ENCODE data around the gene PRICKLE2. TPM values are rescaled to one million over a fixed set of nuclear protein-coding genes. Genes with fewer than 3 reads are reported as not detected.

Gene PRICKLE2
- total RNA-seq, 1 donor from 2014 or later, result 84.4 TPM

- Mint-ChIP-seq H3K4me1 (ENCODE audit: low read depth, unreplicated experiment) (peaks cover 67% of the 10 kb centered on the region), H3K9me3 (ENCODE audit: unreplicated experiment) (no peaks in the 10 kb centered on the region), H3K27ac (ENCODE audit: unreplicated experiment) (peak overlapping the region; percentile 82)
These were observed 10.8 kb downstream of the PRICKLE2 start for GRCh38 chr3:64214381-64215018.

DNA sequence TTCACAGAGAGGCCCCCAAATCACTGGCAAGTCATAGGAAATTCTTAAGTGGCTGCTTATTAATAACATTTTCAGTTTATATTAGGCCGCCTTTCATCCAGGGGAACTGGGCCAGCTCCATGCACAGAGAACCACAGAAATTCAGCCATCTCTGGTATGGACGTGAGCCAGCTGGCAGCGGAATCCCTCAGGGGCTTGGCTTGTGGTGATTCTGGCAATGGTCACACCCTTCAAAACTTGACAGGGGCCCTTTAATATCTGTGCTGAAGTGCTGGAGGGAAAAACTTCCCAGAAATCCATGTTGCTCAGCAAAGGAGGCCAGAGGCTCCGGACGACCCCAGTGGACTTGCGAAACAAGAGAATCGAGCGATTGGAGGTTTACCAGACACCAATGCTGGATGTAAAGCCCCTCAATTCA, 11.3 kb downstream of the PRICKLE2 start:
- no peak overlapping the region for H3K4me3 Mint-ChIP-seq (ENCODE audit: unreplicated experiment)
- H3K36me3 ChIP-seq (ENCODE audit: insufficient read depth, low read length), result no peaks in the 10 kb centered on the region
- H3K27ac Mint-ChIP-seq (ENCODE audit: unreplicated experiment), result peak overlapping the region; percentile 82
- peaks cover 62% of the 10 kb centered on the region for H3K4me1 Mint-ChIP-seq (ENCODE audit: low read depth, unreplicated experiment)
- no peaks in the 10 kb centered on the region for H3K27me3 Mint-ChIP-seq (ENCODE audit: low read depth, unreplicated experiment)
- H3K4me2 ChIP-seq (ENCODE audit: low read length), result peak overlapping the region; percentile 83
- DNase-seq (ENCODE audit: low read depth) (peak; percentile 92), FAIRE-seq (no peak)
- peak overlapping the region; percentile 18 for H3K4me3 ChIP-seq (ENCODE audit: insufficient read depth, low read depth, low read length)
- no peak overlapping the region for H2AFZ ChIP-seq (ENCODE audit: low read depth, low read length)
- peak overlapping the region; percentile 74 for H3K9ac ChIP-seq (ENCODE audit: low read length)
- H3K9me3 ChIP-seq (ENCODE audit: insufficient read depth, low read depth, low read length), result no peaks in the 10 kb centered on the region
- TF ChIP-seq CTCF (IDR thresholded peaks at IDR 0.05; ENCODE audit: insufficient read depth, low read depth, low read length) (no peak), EZH2 (IDR thresholded peaks at IDR 0.05; ENCODE audit: insufficient read depth, low read length) (no peak)
- no peaks in the 10 kb centered on the region for H3K27me3 ChIP-seq (ENCODE audit: insufficient read depth, low read length)
- no peaks in the 10 kb centered on the region for H3K9me3 Mint-ChIP-seq (ENCODE audit: unreplicated experiment)
- peaks cover 5% of the 10 kb centered on the region for H3K36me3 Mint-ChIP-seq (ENCODE audit: low read depth, unreplicated experiment)
- peaks cover 39% of the 10 kb centered on the region for H3K4me1 ChIP-seq (ENCODE audit: insufficient read depth, low read length)
- H4K20me1 ChIP-seq (ENCODE audit: insufficient read depth, low read length), result peaks cover 87% of the 10 kb centered on the region
- peak overlapping the region; percentile 58 for H3K27ac ChIP-seq (ENCODE audit: low read depth, low read length)
- H3K79me2 ChIP-seq (ENCODE audit: insufficient read depth, low read length), result peaks cover 98% of the 10 kb centered on the region

More at GRCh38 chr3:64214381-64215018, 10.8 kb downstream of the PRICKLE2 start:
- H3K4me2 ChIP-seq (ENCODE audit: low read length), result peak overlapping the region; percentile 83
- Mint-ChIP-seq H3K4me3 (ENCODE audit: unreplicated experiment) (peak overlapping the region; percentile 3), H3K27me3 (ENCODE audit: low read depth, unreplicated experiment) (no peaks in the 10 kb centered on the region), H3K36me3 (ENCODE audit: low read depth, unreplicated experiment) (peaks cover 7% of the 10 kb centered on the region)
- H3K9me3 ChIP-seq (ENCODE audit: insufficient read depth, low read depth, low read length), result no peaks in the 10 kb centered on the region
- peaks cover 38% of the 10 kb centered on the region for H3K4me1 ChIP-seq (ENCODE audit: insufficient read depth, low read length)
- peak overlapping the region; percentile 74 for H3K9ac ChIP-seq (ENCODE audit: low read length)
- no peak for TF ChIP-seq CTCF (IDR thresholded peaks at IDR 0.05; ENCODE audit: insufficient read depth, low read depth, low read length)
- no peak for TF ChIP-seq EZH2 (IDR thresholded peaks at IDR 0.05; ENCODE audit: insufficient read depth, low read length)
- H3K79me2 ChIP-seq (ENCODE audit: insufficient read depth, low read length), result peaks cover 98% of the 10 kb centered on the region
- H3K27me3 ChIP-seq (ENCODE audit: insufficient read depth, low read length), result no peaks in the 10 kb centered on the region
- peak overlapping the region; percentile 58 for H3K27ac ChIP-seq (ENCODE audit: low read depth, low read length)
- FAIRE-seq (peak; percentile 47), DNase-seq (ENCODE audit: low read depth) (peak; percentile 26)
- peak overlapping the region; percentile 18 for H3K4me3 ChIP-seq (ENCODE audit: insufficient read depth, low read depth, low read length)
- peaks cover 87% of the 10 kb centered on the region for H4K20me1 ChIP-seq (ENCODE audit: insufficient read depth, low read length)
- H2AFZ ChIP-seq (ENCODE audit: low read depth, low read length), result no peak overlapping the region
- no peaks in the 10 kb centered on the region for H3K36me3 ChIP-seq (ENCODE audit: insufficient read depth, low read length)
